ENCODE data around the gene ATG9A. TPM values are rescaled to one million over a fixed set of nuclear protein-coding genes. Genes with fewer than 3 reads are reported as not detected.

ATG9A gene
- total RNA-seq, 1 donor = 30.3 TPM

DNA sequence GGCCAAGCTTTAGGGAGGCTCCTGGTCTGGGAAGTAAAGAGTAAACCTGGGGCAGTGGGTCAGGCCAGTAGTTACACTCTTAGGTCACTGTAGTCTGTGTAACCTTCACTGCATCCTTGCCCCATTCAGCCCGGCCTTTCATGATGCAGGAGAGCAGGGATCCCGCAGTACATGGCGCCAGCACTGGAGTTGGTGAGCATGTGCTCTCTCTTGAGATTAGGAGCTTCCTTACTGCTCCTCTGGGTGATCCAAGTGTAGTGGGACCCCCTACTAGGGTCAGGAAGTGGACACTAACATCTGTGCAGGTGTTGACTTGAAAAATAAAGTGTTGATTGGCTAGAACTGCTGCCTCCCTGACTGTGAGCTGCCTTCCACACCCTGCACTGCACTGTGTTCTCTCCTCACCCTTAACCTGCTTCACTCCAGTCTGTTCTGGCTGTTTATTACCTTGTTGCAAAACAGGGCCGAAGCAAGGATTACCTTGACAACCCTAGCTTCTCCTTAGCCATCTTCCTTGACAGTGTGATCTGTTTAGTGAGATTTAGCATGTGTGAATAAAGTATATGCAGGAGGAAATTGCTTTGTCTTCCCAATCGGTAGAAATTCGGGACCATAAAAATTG, 46.2 kb downstream of the ATG9A start:
- no peak overlapping the region for H3K4me3 ChIP-seq (ENCODE audit: low read length)
- H3K4me1 ChIP-seq (ENCODE audit: insufficient read depth, low read length) = peaks cover 45% of the 10 kb centered on the region
- H3K27me3 ChIP-seq (ENCODE audit: insufficient read depth, low read length) = no peaks in the 10 kb centered on the region
- no peaks in the 10 kb centered on the region for H3K9me3 ChIP-seq (ENCODE audit: low read depth, low read length)

DNA sequence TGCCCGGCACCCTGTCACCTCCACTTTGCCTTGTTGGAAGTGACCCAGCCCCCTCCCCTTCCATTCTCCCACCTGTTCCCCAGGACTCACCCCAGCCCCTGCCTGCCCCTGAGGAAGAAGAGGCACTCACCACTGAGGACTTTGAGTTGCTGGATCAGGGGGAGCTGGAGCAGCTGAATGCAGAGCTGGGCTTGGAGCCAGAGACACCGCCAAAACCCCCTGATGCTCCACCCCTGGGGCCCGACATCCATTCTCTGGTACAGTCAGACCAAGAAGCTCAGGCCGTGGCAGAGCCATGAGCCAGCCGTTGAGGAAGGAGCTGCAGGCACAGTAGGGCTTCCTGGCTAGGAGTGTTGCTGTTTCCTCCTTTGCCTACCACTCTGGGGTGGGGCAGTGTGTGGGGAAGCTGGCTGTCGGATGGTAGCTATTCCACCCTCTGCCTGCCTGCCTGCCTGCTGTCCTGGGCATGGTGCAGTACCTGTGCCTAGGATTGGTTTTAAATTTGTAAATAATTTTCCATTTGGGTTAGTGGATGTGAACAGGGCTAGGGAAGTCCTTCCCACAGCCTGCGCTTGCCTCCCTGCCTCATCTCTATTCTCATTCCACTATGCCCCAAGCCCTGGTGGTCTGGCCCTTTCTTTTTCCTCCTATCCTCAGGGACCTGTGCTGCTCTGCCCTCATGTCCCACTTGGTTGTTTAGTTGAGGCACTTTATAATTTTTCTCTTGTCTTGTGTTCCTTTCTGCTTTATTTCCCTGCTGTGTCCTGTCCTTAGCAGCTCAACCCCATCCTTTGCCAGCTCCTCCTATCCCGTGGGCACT, 46.9 kb downstream of the ATG9A start:
- Histone ChIP-seq H3K27me3 (ENCODE audit: insufficient read depth, low read length) (no peaks in the 10 kb centered on the region), H3K4me1 (ENCODE audit: insufficient read depth, low read length) (peaks cover 48% of the 10 kb centered on the region), H3K4me3 (ENCODE audit: low read length) (no peak overlapping the region), H3K9me3 (ENCODE audit: low read depth, low read length) (no peaks in the 10 kb centered on the region)

- Histone ChIP-seq H3K9me3 (ENCODE audit: low read depth, low read length) (no peaks in the 10 kb centered on the region), H3K4me3 (ENCODE audit: low read length) (no peak overlapping the region), H3K4me1 (ENCODE audit: insufficient read depth, low read length) (peaks cover 52% of the 10 kb centered on the region), H3K27me3 (ENCODE audit: insufficient read depth, low read length) (no peaks in the 10 kb centered on the region)
Observed at GRCh38 chr2:219181531-219181930, 47.9 kb downstream of the ATG9A start.

DNA sequence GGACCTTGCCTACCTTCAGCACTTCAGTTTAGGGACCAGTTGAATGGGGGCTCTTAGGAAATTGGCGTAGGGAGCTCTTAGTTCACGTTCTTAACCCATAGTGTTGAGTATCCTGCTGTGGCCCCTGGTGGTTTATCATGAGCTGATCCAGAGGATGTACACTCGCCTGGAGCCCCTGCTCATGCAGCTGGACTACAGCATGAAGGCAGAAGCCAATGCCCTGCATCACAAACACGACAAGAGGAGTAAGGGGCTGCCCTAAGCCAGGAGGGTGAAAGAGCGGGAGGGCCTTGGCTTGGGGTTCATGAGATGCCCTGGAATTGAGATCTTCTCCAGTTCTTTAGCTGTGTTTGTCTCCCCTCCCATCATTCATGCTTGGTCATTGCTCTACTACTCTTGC, 48.5 kb downstream of the ATG9A start:
- no peaks in the 10 kb centered on the region for H3K27me3 ChIP-seq (ENCODE audit: insufficient read depth, low read length)
- H3K4me3 ChIP-seq (ENCODE audit: low read length) = no peak overlapping the region
- no peaks in the 10 kb centered on the region for H3K9me3 ChIP-seq (ENCODE audit: low read depth, low read length)
- H3K4me1 ChIP-seq (ENCODE audit: insufficient read depth, low read length) = peaks cover 56% of the 10 kb centered on the region

DNA sequence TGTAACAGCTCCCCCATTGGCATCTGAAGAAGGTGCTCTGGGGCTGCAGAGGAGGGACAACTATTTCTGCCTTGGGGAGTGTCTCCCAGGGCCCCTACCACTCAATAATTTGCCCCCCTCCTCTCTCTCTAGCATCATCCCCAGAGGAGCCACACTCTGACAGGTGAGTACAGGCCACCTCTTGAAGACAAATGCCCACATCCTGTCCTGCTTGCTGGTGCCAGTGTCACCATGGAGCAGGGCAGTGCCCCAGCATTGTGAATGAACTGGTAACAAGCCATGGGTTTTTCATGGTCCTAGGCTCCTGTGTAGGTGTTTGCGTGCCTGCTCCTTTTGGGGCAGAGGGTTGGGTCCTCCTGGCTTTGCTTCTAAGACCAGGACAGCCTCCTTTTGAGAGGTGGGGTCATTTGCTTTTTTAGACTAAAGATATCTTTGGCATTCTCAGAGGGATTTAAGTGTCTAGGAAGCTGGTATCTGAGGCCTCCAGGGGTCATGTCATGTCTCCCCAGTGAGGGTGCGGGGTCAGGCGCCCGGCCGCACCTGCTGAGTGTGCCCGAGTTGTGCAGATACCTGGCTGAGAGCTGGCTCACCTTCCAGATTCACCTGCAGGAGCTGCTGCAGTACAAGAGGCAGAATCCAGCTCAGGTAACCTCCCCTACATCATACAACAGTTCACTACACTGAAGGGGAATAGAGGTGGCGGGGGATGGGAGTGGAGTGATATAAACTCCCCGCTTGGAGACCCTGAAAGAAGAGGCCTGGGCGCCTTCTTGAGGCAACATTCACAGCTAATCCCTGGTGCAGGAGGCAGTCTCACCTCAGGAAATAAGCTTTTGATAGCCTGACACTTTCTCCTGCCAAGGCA, 49.6 kb downstream of the ATG9A start:
- no peaks in the 10 kb centered on the region for H3K27me3 ChIP-seq (ENCODE audit: insufficient read depth, low read length)
- peaks cover 67% of the 10 kb centered on the region for H3K4me1 ChIP-seq (ENCODE audit: insufficient read depth, low read length)
- H3K4me3 ChIP-seq (ENCODE audit: low read length) = no peak overlapping the region
- no peaks in the 10 kb centered on the region for H3K9me3 ChIP-seq (ENCODE audit: low read depth, low read length)

DNA sequence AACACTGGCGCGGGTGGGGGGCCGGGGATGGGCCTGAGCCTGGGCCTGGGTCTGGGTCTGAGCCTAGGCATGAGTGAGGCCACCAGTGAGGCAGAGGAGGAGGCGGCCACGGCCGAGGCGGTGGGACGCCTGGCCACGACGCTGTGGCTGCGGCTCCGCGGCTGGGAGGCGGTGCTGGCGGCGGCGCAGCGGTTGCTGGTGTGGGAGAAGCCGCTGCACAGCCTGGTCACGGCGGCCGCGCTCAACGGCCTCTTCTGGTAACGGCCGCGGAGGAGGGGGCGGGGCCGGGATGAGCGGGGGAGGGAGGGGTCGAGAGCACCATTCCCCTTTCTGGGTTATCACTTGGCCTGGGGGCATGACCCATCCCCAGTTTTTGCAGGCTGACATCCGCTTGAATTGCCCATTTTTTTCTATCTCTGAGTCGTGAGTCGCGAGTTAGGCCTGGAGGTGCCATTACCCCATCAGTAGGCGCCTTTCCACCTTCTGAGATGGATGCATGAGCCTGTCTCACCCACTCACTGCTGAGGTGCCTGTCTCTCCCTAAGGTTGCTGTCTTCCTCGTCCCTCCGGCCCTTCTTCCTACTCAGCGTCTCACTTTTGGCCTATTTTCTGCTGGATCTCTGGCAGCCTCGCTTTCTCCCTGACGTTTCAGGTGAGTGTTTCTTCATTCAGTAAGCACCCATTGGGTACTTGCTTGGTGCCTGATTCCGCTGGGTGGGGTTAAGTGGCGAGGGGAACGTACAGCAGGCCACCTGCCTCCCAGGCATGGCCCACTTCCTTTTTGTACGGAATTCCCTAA, 50.9 kb downstream of the ATG9A start:
- Histone ChIP-seq H3K27me3 (ENCODE audit: insufficient read depth, low read length) (no peaks in the 10 kb centered on the region), H3K4me3 (ENCODE audit: low read length) (peak overlapping the region; percentile 74), H3K4me1 (ENCODE audit: insufficient read depth, low read length) (peaks cover 77% of the 10 kb centered on the region), H3K9me3 (ENCODE audit: low read depth, low read length) (no peaks in the 10 kb centered on the region)

GRCh38 chr2:219177552-219178376, 51.7 kb downstream of the ATG9A start, which contains the start of gene RETREG2:
Gene RETREG2 (plus strand): TSS chr2:219178275. CDS start chr2:219178353, 78 bp downstream.
- H3K4me3 ChIP-seq (ENCODE audit: low read length) = peak within 1 kb of the TSS; percentile 74
- peaks cover 73% of the 10 kb centered on the region for H3K4me1 ChIP-seq (ENCODE audit: insufficient read depth, low read length)

GRCh38 chr2:219176818-219177551, 52.5 kb downstream of the ATG9A start, which contains the start of gene CNPPD1:
Gene CNPPD1 (minus strand): TSS chr2:219176925. CDS start chr2:219176828, 97 bp downstream.
- Histone ChIP-seq H3K4me1 (ENCODE audit: insufficient read depth, low read length) (peaks cover 66% of the 10 kb centered on the region), H3K9me3 (ENCODE audit: low read depth, low read length) (no peaks in the 10 kb centered on the region), H3K4me3 (ENCODE audit: low read length) (peak within 1 kb of the TSS; percentile 74), H3K27me3 (ENCODE audit: insufficient read depth, low read length) (no peaks in the 10 kb centered on the region)

More at GRCh38 chr2:219177552-219178376, 51.7 kb downstream of the ATG9A start, which contains the start of gene RETREG2:
- Histone ChIP-seq H3K27me3 (ENCODE audit: insufficient read depth, low read length) (no peaks in the 10 kb centered on the region), H3K9me3 (ENCODE audit: low read depth, low read length) (no peaks in the 10 kb centered on the region)

DNA sequence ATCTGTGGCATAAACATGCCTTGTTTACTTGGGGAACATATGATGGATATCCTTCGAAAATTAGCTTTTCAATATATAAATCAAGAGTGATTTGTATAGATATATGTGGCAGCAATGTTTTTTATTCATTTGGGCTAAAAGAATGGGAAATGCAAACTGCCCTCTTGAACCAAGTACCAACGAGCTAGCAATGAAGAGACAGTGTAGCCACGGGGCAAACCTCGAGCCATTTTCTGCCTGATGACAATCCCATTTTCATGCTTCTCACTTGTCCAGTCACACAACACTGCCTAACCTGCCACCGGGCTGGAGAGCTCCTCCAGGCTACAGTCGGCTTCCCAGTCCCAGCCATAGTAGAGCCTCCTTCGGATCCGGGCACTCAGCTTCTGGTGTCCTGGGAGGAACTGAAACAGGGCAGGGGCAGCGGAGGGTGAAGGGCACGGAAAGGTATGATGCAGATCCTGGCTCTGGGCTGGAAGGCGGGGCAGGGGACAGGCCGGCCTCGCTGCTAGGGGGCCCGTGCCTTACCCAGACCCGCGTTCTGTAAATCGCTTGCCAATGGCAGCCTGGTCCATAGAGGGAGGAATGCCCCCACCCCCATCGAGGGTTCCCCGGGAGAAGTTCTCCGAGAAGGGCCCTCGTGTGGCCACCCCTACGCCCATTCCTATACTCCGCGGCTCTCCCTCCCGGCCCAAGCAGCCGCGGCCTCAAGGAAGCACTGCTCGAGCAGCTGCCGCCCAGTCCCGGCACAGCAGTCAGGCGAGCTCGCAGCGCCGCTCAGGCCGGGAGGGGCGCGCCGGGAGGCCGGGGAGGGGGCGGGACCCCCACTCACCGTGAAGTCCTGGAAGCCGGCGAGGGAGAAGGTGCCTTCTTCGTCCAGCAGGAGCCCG, 53.3 kb downstream of the ATG9A start:
- H3K4me3 ChIP-seq (ENCODE audit: low read length) = peak overlapping the region; percentile 74
- peaks cover 57% of the 10 kb centered on the region for H3K4me1 ChIP-seq (ENCODE audit: insufficient read depth, low read length)
- H3K27me3 ChIP-seq (ENCODE audit: insufficient read depth, low read length) = no peaks in the 10 kb centered on the region
- no peaks in the 10 kb centered on the region for H3K9me3 ChIP-seq (ENCODE audit: low read depth, low read length)

DNA sequence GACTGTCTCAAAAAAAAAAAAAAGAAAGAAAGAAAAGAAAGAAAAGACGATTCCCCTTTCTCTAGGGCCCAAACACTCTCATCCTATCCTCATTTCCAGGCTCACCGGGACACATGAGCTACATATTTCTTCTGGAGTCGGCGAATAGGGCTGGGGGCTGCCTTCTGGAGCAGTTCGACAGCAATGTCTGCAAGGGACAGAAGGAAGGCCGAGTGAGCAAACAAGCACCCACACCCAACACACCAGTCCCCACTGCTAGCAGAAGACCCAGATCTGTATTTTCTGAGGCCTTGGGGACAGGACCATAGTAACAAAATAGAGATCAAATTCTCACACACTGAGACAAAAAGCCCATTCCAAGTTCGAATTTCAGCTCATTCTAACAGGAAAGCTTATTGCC, 54.0 kb downstream of the ATG9A start:
- peak overlapping the region; percentile 74 for H3K4me3 ChIP-seq (ENCODE audit: low read length)
- peaks cover 51% of the 10 kb centered on the region for H3K4me1 ChIP-seq (ENCODE audit: insufficient read depth, low read length)
- H3K27me3 ChIP-seq (ENCODE audit: insufficient read depth, low read length) = no peaks in the 10 kb centered on the region
- no peaks in the 10 kb centered on the region for H3K9me3 ChIP-seq (ENCODE audit: low read depth, low read length)

DNA sequence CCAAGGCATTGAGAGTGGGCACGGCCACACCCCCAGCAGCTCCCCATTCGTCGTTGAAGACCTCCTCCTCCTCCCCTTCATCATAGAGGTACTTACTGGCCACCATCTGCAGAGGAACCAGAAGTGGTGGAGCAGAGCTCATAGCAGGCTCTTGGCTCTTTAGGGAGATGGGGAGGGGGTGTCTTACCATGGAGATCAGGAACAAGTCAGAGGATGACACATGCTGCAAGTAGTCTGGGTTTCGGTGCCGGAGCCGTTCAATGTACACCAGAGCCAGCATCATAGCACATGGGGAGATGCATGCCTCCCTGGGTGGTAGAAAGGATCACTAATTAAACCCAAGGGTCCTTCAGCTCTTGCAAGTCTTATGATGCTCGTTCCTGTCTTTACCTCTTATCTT, 54.6 kb downstream of the ATG9A start:
- Histone ChIP-seq H3K9me3 (ENCODE audit: low read depth, low read length) (no peaks in the 10 kb centered on the region), H3K4me1 (ENCODE audit: insufficient read depth, low read length) (peaks cover 44% of the 10 kb centered on the region), H3K27me3 (ENCODE audit: insufficient read depth, low read length) (no peaks in the 10 kb centered on the region), H3K4me3 (ENCODE audit: low read length) (no peak overlapping the region)

DNA sequence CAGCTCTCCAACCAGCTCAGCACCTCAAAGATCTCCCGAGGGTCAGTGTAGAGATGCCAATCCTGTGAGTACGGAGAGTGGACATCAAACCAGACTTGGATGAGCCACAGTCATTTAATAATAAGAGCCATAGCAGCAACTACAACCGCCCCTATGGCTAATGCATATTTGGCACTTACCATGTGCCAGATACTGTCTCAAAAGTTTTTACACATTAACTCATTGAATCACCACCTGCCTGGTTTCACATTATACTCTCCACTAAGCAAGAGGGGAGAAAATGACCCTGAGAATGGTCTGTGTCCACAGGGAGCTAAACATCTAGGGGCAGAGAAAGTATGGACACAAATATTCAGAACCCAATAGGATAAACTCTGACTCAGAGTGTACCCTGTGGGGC, 55.3 kb downstream of the ATG9A start:
- H3K27me3 ChIP-seq (ENCODE audit: insufficient read depth, low read length) = no peaks in the 10 kb centered on the region

More for the DNA sequence above, 55.3 kb downstream of the ATG9A start:
- H3K4me1 ChIP-seq (ENCODE audit: insufficient read depth, low read length) = peaks cover 38% of the 10 kb centered on the region
- H3K9me3 ChIP-seq (ENCODE audit: low read depth, low read length) = no peaks in the 10 kb centered on the region
- no peak overlapping the region for H3K4me3 ChIP-seq (ENCODE audit: low read length)
